Measurements from ENCODE around the gene OR5W2.
"Not testable (repeated sequence)": the region's sequence is repeated elsewhere in the genome, so short reads cannot be mapped to it uniquely, and the experiment has no call there.

DNA sequence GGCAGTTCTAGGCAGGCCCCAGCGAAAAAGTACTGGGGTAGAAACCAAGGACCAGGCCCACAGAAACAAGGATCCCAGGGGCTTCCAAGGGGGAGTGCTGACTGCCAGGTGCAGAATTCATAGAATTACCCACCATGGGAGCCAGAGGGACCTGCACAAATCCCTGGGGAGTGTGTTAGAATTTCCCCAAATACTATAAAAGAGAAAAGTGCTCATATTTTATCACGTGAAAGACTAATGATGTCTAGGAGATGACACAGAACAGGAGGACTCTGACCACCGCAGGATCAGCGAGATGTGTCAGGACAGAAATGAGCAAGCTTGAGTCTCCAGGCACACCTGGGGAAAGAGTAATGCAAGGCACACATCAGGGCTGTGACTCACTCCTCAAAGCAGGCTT, 47.0 kb downstream of the OR5W2 start:
- TF ChIP-seq, protein P1, sequence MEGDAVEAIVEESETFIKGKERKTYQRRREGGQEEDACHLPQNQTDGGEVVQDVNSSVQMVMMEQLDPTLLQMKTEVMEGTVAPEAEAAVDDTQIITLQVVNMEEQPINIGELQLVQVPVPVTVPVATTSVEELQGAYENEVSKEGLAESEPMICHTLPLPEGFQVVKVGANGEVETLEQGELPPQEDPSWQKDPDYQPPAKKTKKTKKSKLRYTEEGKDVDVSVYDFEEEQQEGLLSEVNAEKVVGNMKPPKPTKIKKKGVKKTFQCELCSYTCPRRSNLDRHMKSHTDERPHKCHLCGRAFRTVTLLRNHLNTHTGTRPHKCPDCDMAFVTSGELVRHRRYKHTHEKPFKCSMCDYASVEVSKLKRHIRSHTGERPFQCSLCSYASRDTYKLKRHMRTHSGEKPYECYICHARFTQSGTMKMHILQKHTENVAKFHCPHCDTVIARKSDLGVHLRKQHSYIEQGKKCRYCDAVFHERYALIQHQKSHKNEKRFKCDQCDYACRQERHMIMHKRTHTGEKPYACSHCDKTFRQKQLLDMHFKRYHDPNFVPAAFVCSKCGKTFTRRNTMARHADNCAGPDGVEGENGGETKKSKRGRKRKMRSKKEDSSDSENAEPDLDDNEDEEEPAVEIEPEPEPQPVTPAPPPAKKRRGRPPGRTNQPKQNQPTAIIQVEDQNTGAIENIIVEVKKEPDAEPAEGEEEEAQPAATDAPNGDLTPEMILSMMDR (IDR thresholded peaks at IDR 0.05), result not testable (repeated sequence)
- TF ChIP-seq POLR2A (IDR thresholded peaks at IDR 0.05), result not testable (repeated sequence)
